SU-DHL-6 (cell line): ENCODE measurements around the gene B4GALT3.

Experiments used
- H2AFZ ChIP-seq: fragments of 200-600 bp; sonication (generic); 2 replicates; pipeline ENCODE4 v1.6.1; 2014; ENCODE audit warnings: low read depth, mild to moderate bottlenecking, moderate library complexity, mixed read lengths, antibody characterized with exemption, low read length; ENCODE audit not compliant: severe bottlenecking
- H3F3A ChIP-seq: fragments of 200-600 bp; shearing (Covaris generic); 2 replicates; pipeline ENCODE4 v1.6.0; 2016; ENCODE audit warnings: antibody characterized with exemption, mild to moderate bottlenecking; ENCODE audit not compliant: insufficient read depth
- H3K27ac ChIP-seq: fragments of 200-600 bp; sonication (generic); 2 replicates; pipeline ENCODE4 v1.5.1; 2016; ENCODE audit warnings: low read depth, mild to moderate bottlenecking, low read length, moderate library complexity, mixed read lengths
- H3K27me3 ChIP-seq: fragments of 200-600 bp; sonication (generic), shearing (Covaris generic); 2 replicates; pipeline ENCODE4 v1.6.0; 2014; ENCODE audit warnings: mild to moderate bottlenecking, low read length
- H3K36me3 ChIP-seq: fragments of 200-600 bp; sonication (generic); 2 replicates; pipeline ENCODE4 v1.6.1; 2014; ENCODE audit warnings: mild to moderate bottlenecking, low read length, mixed read lengths
- H3K4me2 ChIP-seq: fragments of 300-600, 200-600 bp; shearing (Covaris generic), sonication (generic); 2 replicates; pipeline ENCODE4 v1.6.0; 2014; ENCODE audit warnings: low read length, low read depth, mild to moderate bottlenecking; ENCODE audit not compliant: poor library complexity, severe bottlenecking
- H3K4me3 ChIP-seq: fragments of 200-600 bp; sonication (generic); 2 replicates; pipeline ENCODE4 v1.5.1; 2014; ENCODE audit warnings: antibody characterized with exemption, low read length, mild to moderate bottlenecking, mixed read lengths; ENCODE audit not compliant: insufficient read depth, poor library complexity, severe bottlenecking
- H3K79me2 ChIP-seq: fragments of 200-600 bp; sonication (generic); 2 replicates; pipeline ENCODE4 v1.6.1; 2014; ENCODE audit warnings: mild to moderate bottlenecking, low read length, moderate library complexity; ENCODE audit not compliant: insufficient read depth
- H3K9ac ChIP-seq: fragments of 200-600 bp; sonication (generic); 2 replicates; pipeline ENCODE4 v1.7.0; 2014; ENCODE audit warnings: mild to moderate bottlenecking, low read length
- H3K9me2 ChIP-seq: fragments of 200-600 bp; sonication (generic); replicated peaks from 2 replicates; pipeline ENCODE4 v1.6.1; 2014; ENCODE audit warnings: low read length; ENCODE audit not compliant: insufficient read depth
- H3K9me3 ChIP-seq: fragments of 200-600 bp; sonication (generic); 2 replicates; pipeline ENCODE4 v1.6.1; 2014; ENCODE audit warnings: low read length, mixed read lengths; ENCODE audit not compliant: insufficient read depth
- H4K20me1 ChIP-seq: fragments of 200-600 bp; sonication (generic); 2 replicates; pipeline ENCODE4 v1.6.1; 2014; ENCODE audit warnings: low read depth, mild to moderate bottlenecking, antibody characterized with exemption, low read length, moderate library complexity, mixed read lengths
- CTCF ChIP-seq: fragments of 200-600 bp; sonication (generic); IDR thresholded peaks from one replicate; pipeline ENCODE4 v1.5.1; 2017; ENCODE audit warnings: antibody characterized with exemption, mild to moderate bottlenecking, low read length, moderate library complexity; ENCODE audit not compliant: insufficient read depth, poor library complexity, severe bottlenecking
- EZH2phosphoT487 ChIP-seq: fragments of 200-600 bp; sonication (generic), shearing (Covaris generic); conservative IDR thresholded peaks from 2 replicates; pipeline ENCODE4 v1.6.1; 2018; ENCODE audit warnings: mild to moderate bottlenecking, antibody characterized with exemption, low read length, moderate library complexity, mixed read lengths

Gene B4GALT3

DNA sequence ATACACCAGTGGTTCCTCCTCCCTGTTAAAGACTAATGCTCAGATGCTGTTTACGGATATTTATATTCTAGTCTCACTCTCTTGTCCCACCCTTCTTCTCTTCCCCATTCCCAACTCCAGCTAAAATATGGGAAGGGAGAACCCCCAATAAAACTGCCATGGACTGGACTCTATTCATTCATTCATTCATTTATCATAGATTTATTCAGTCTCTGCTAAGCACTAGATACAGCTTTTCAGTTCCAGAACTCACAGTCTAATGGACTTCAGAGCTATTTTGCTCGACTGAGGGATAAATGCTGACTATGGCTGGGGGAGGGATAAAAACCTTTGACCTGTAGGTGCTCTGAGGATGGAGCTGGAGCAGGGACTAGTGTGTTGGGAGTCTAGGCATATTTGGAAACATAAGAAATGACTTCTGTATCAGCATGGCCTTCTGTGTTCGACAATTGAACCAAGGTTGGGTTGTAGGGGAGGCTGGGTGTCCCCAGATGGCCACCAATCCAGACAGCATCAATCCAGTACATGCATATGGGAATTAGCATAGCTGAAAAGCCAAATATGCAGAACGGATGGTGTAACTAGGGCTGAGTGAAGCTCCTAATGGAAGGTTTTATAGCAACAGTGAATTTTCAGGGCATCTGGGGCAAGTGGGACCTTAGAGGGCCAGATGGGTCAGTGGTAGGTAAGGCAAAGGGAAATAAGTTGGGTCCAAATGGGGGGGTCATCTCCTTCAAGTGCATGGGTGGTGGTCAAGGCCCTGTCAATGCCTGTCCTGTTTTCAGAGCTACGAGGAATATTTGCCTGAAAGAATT, 42.0 kb upstream of the B4GALT3 start:
- Histone ChIP-seq H3K9ac (no peak overlapping the region), H3K4me3 (no peak overlapping the region), H3K27me3 (no peaks in the 10 kb centered on the region), H3F3A (0 out of 2 replicates have a peak, but pooled peaks cover 4% of the 10 kb centered on the region), H3K36me3 (no peaks in the 10 kb centered on the region), H3K4me2 (no peak overlapping the region), H3K9me2 (no peaks in the 10 kb centered on the region), H3K27ac (no peak overlapping the region), H4K20me1 (no peaks in the 10 kb centered on the region), H2AFZ (no peak overlapping the region), H3K79me2 (no peaks in the 10 kb centered on the region), H3K9me3 (no peaks in the 10 kb centered on the region)
- TF ChIP-seq CTCF (no peak), EZH2phosphoT487 (no peak)

DNA sequence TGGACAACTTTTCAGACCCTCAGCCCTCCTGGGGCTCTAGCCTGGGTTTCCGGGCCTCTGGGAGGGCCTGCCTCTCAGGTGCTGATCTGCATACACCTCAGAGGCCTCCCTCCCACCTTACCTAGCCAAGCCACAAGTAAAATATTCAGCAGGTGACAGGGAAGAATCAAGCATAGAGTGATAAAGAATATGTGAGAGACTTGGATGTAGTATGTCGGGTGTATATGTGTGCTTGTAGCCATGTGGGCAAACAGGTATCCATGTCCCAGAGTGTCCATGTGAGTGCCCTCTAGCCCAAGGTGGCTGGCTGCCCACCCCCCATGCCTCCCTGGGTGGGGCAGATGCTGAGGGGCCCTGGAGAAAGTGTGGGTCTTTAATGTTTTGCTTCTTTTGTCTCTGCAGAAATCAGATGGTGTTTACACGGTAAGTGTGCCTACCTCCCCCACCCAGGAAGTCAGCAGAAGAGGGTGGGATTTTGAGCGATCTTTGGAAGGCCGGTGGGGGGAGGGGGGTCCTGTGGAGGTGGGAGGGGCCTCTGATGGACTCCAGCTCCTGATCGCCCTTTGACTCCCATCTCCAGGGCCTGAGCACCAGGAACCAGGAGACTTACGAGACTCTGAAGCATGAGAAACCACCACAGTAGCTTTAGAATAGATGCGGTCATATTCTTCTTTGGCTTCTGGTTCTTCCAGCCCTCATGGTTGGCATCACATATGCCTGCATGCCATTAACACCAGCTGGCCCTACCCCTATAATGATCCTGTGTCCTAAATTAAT, 41.2 kb upstream of the B4GALT3 start:
- no peaks in the 10 kb centered on the region for H3K27me3 ChIP-seq
- no peaks in the 10 kb centered on the region for H3K79me2 ChIP-seq
- no peaks in the 10 kb centered on the region for H3K9me2 ChIP-seq
- 0 out of 2 replicates have a peak, but pooled peaks cover 4% of the 10 kb centered on the region for H3F3A ChIP-seq
- H3K4me3 ChIP-seq: no peak overlapping the region
- TF ChIP-seq CTCF (no peak), EZH2phosphoT487 (no peak)
- H3K9me3 ChIP-seq: no peaks in the 10 kb centered on the region
- H4K20me1 ChIP-seq: no peaks in the 10 kb centered on the region
- H3K4me2 ChIP-seq: no peak overlapping the region
- no peak overlapping the region for H2AFZ ChIP-seq
- no peak overlapping the region for H3K27ac ChIP-seq
- H3K36me3 ChIP-seq: peaks cover 4% of the 10 kb centered on the region
- no peak overlapping the region for H3K9ac ChIP-seq

DNA sequence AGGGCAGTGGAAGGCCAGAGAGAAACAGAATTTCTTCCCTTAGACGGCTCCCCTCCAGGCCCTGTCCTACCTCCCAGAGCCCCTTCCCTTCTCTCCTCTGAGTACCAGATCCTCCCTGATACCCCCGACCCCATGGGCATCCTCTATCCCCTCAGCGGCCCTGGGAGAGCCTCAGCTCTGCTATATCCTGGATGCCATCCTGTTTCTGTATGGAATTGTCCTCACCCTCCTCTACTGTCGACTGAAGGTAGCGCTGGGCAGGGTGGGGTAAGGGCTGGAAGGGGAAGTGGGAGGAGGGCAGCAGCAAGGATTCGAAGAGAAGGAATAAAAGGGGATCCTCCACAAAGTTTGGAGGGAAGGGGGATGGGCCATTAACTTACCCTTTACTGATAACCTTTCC, 40.5 kb upstream of the B4GALT3 start:
- H4K20me1 ChIP-seq: no peaks in the 10 kb centered on the region
- no peak overlapping the region for H3K4me3 ChIP-seq
- no peak for TF ChIP-seq CTCF
- TF ChIP-seq EZH2phosphoT487: no peak
- no peak overlapping the region for H3K27ac ChIP-seq
- H3K79me2 ChIP-seq: no peaks in the 10 kb centered on the region
- H3K9me3 ChIP-seq: no peaks in the 10 kb centered on the region
- no peaks in the 10 kb centered on the region for H3K9me2 ChIP-seq
- H3K9ac ChIP-seq: no peak overlapping the region
- no peak overlapping the region for H2AFZ ChIP-seq
- no peaks in the 10 kb centered on the region for H3K27me3 ChIP-seq
- H3F3A ChIP-seq: 0 out of 2 replicates have a peak, but pooled peaks cover 4% of the 10 kb centered on the region
- H3K36me3 ChIP-seq: peaks cover 7% of the 10 kb centered on the region
- H3K4me2 ChIP-seq: no peak overlapping the region
